HG03575 (cell line): ENCODE measurements around the gene HADH.
"Not testable (repeated sequence)": the region's sequence is repeated elsewhere in the genome, so short reads cannot be mapped to it uniquely, and the experiment has no call there.

Source experiments
- ATAC-seq: cut with Tn5 transposase; IDR thresholded peaks from one replicate; pipeline ENCODE4 v1.9.1; 2021; ENCODE audit not compliant: unreplicated experiment, insufficient number of reproducible peaks, low FRiP score; ENCODE audit errors: extremely low read depth

Gene HADH

GRCh38 chr4:107991945-107992630, 2.4 kb downstream of the HADH start:
- no peak for ATAC-seq

GRCh38 chr4:107993969-107994368, 4.3 kb downstream of the HADH start:
- peak; percentile 44 for ATAC-seq

GRCh38 chr4:107994894-107995293, 5.2 kb downstream of the HADH start:
- no peak for ATAC-seq

GRCh38 chr4:107996949-107997788, 7.5 kb downstream of the HADH start:
- ATAC-seq: no peak

GRCh38 chr4:107997794-107998193, 8.1 kb downstream of the HADH start:
- ATAC-seq: no peak

- ATAC-seq: no peak
Measured at GRCh38 chr4:107999932-108000539, 10.3 kb downstream of the HADH start.

- ATAC-seq: no peak
Measured at GRCh38 chr4:108001540-108002135, 11.9 kb downstream of the HADH start.

- no peak for ATAC-seq
Measured at GRCh38 chr4:108003982-108004515, 14.4 kb downstream of the HADH start.

GRCh38 chr4:108004646-108005045, 15.0 kb downstream of the HADH start:
- ATAC-seq: no peak

- no peak for ATAC-seq
Measured at GRCh38 chr4:108005807-108006206, 16.1 kb downstream of the HADH start.

GRCh38 chr4:108006361-108006760, 16.7 kb downstream of the HADH start:
- no peak for ATAC-seq

GRCh38 chr4:108007984-108008383, 18.3 kb downstream of the HADH start:
- ATAC-seq: no peak

GRCh38 chr4:108008721-108009120, 19.0 kb downstream of the HADH start:
- ATAC-seq: no peak

GRCh38 chr4:108010167-108010566, 20.5 kb downstream of the HADH start:
- ATAC-seq: no peak

GRCh38 chr4:108012382-108012781, 22.7 kb downstream of the HADH start:
- ATAC-seq: not testable (repeated sequence)

- ATAC-seq: no peak
Measured at GRCh38 chr4:108013327-108013726, 23.6 kb downstream of the HADH start.

GRCh38 chr4:108013955-108014354, 24.3 kb downstream of the HADH start:
- no peak for ATAC-seq

GRCh38 chr4:108018040-108018883, 28.6 kb downstream of the HADH start:
- no peak for ATAC-seq

GRCh38 chr4:108018884-108019187, 29.1 kb downstream of the HADH start:
- ATAC-seq: no peak
